GM23338 (cell line): Measurements from ENCODE around the gene KDSR. TPM values are rescaled to one million over a fixed set of nuclear protein-coding genes. Genes with fewer than 3 reads are reported as not detected.

Experiments used
- ATAC-seq: fragments of 200-7000 bp; cut with Tn5 transposase; 3 replicates; pipeline ENCODE4 v1.9.1; 2020
- DNase-seq: peaks from one replicate; pipeline ENCODE4 v3.0.0-alpha.2; 2015; ENCODE audit warnings: low spot score
- H2AFZ ChIP-seq: fragments of 200-600 bp; sonication (generic); 2 replicates; pipeline ENCODE4 v1.8.0; 2016; ENCODE audit warnings: antibody characterized with exemption, mild to moderate bottlenecking, moderate library complexity
- H3F3A ChIP-seq: fragments of 200-600 bp; sonication (generic); replicated peaks from 2 replicates; pipeline ENCODE4 v1.8.0; 2017; ENCODE audit warnings: antibody characterized with exemption, mixed run types, low read depth
- H3K27ac ChIP-seq: fragments of 200-600 bp; sonication (generic); 2 replicates; pipeline ENCODE4 v1.6.1; 2016; ENCODE audit warnings: low read depth
- H3K27me3 ChIP-seq: fragments of 200-600 bp; sonication (generic); 2 replicates; pipeline ENCODE4 v1.8.0; 2016; ENCODE audit warnings: mild to moderate bottlenecking, mixed run types, moderate library complexity; ENCODE audit not compliant: insufficient read depth
- H3K36me3 ChIP-seq: fragments of 200-600 bp; sonication (generic); 2 replicates; pipeline ENCODE4 v1.8.0; 2016; ENCODE audit warnings: mild to moderate bottlenecking; ENCODE audit not compliant: insufficient read depth
- H3K4me1 ChIP-seq: fragments of 200-600 bp; sonication (generic); 2 replicates; pipeline ENCODE4 v1.8.0; 2016; ENCODE audit warnings: mild to moderate bottlenecking, moderate library complexity; ENCODE audit not compliant: insufficient read depth
- H3K4me2 ChIP-seq: fragments of 200-600 bp; sonication (generic); 2 replicates; pipeline ENCODE4 v1.7.1; 2017; ENCODE audit warnings: mixed run types
- H3K4me3 ChIP-seq: fragments of 200-600 bp; sonication (generic); 2 replicates; pipeline ENCODE4 v1.6.1; 2016; ENCODE audit warnings: mixed run types
- H3K79me2 ChIP-seq: fragments of 200-600 bp; sonication (generic); replicated peaks from 2 replicates; pipeline ENCODE4 v1.8.0; 2017; ENCODE audit warnings: mild to moderate bottlenecking; ENCODE audit not compliant: insufficient read depth
- H3K9me2 ChIP-seq: fragments of 200-600 bp; sonication (generic); 2 replicates; pipeline ENCODE4 v1.8.0; 2017; ENCODE audit not compliant: insufficient read depth
- H4K20me1 ChIP-seq: fragments of 200-600 bp; sonication (generic); replicated peaks from 2 replicates; pipeline ENCODE4 v1.8.0; 2017; ENCODE audit warnings: mild to moderate bottlenecking; ENCODE audit not compliant: insufficient read depth
- H3K27ac Mint-ChIP-seq: 2 replicates; pipeline ENCODE4 v1.8.0; 2020; ENCODE audit warnings: inconsistent platforms, mild to moderate bottlenecking, moderate library complexity, mixed read lengths
- H3K27me3 Mint-ChIP-seq: 3 replicates; pipeline ENCODE4 v1.8.0; 2022; ENCODE audit warnings: low read depth, mild to moderate bottlenecking, moderate library complexity, mixed read lengths, inconsistent platforms; ENCODE audit not compliant: insufficient read depth, poor library complexity
- H3K36me3 Mint-ChIP-seq: 3 replicates; pipeline ENCODE4 v1.8.0; 2021; ENCODE audit warnings: low read depth, mild to moderate bottlenecking, inconsistent platforms, moderate library complexity, mixed read lengths
- H3K4me1 Mint-ChIP-seq: 3 replicates; pipeline ENCODE4 v1.8.0; 2020; ENCODE audit warnings: mild to moderate bottlenecking, inconsistent platforms, mixed read lengths
- H3K4me3 Mint-ChIP-seq: 3 replicates; pipeline ENCODE4 v1.8.0; 2021; ENCODE audit warnings: moderate library complexity, mild to moderate bottlenecking, inconsistent platforms, mixed read lengths
- H3K9me3 Mint-ChIP-seq: 3 replicates; pipeline ENCODE4 v1.8.0; 2020; ENCODE audit warnings: moderate library complexity, mild to moderate bottlenecking, inconsistent platforms, mixed read lengths
- CREB1 ChIP-seq: fragments of 250-450 bp; sonication (Bioruptor Pico); IDR thresholded peaks from 2 replicates; pipeline ENCODE4 v1.5.0; 2020; ENCODE audit warnings: low read depth, mild to moderate bottlenecking, moderate library complexity
- EZH2 ChIP-seq: fragments of 200-600 bp; sonication (generic); IDR thresholded peaks from one replicate; pipeline ENCODE4 v1.8.0; 2017; ENCODE audit warnings: antibody characterized with exemption, mild to moderate bottlenecking, low read depth; ENCODE audit not compliant: unreplicated experiment
- EZH2phosphoT487 ChIP-seq: fragments of 200-600 bp; sonication (generic); IDR thresholded peaks from one replicate; pipeline ENCODE4 v1.8.1; 2018; ENCODE audit warnings: antibody characterized with exemption; ENCODE audit not compliant: unreplicated experiment
- JUNB ChIP-seq: IDR thresholded peaks from one replicate; pipeline ENCODE4 v1.6.1; 2016; ENCODE audit warnings: antibody characterized with exemption; ENCODE audit not compliant: unreplicated experiment
- NANOG ChIP-seq: IDR thresholded peaks from 2 replicates; pipeline ENCODE4 v1.6.1; 2016; ENCODE audit warnings: antibody characterized with exemption, borderline replicate concordance
- POLR2AphosphoS5 ChIP-seq: IDR thresholded peaks from 2 replicates; pipeline ENCODE4 v1.6.1; 2016; ENCODE audit warnings: antibody characterized with exemption, low read depth
- STAT1 ChIP-seq: IDR thresholded peaks from one replicate; pipeline ENCODE4 v1.6.1; 2016; ENCODE audit warnings: antibody characterized with exemption; ENCODE audit not compliant: unreplicated experiment
- ZNF114 ChIP-seq: fragments of 250-450 bp; sonication (Bioruptor Pico); IDR thresholded peaks from 2 replicates; pipeline ENCODE4 v1.5.0; 2020; ENCODE audit warnings: mild to moderate bottlenecking, moderate library complexity
- ZNF331 ChIP-seq: fragments of 250-450 bp; sonication (Bioruptor Pico); IDR thresholded peaks from 2 replicates; pipeline ENCODE4 v1.5.0; 2020; ENCODE audit warnings: low read depth, mild to moderate bottlenecking, moderate library complexity
- polyA plus RNA-seq: library from polyadenylated mRNA; unstranded; fragments of >200 nt; fragmentation: Nextera tagmentation; extraction: Ambion mirVana; gene quantifications from 2 replicates; pipeline ENCODE4 v1.2.1, GENCODE V29; 2016
- total RNA-seq: library from RNA; depleted of rRNA; stranded (reverse); fragments of >200 nt; shearing (Covaris generic); gene quantifications from 2 replicates; pipeline ENCODE4 v1.2.3, GENCODE V29; 2014
- TF ChIP-seq, protein P1 (sequence below): IDR thresholded peaks from one replicate; pipeline ENCODE4 v1.6.1; 2018; ENCODE audit warnings: antibody characterized with exemption; ENCODE audit not compliant: unreplicated experiment
- TF ChIP-seq, protein P2 (sequence below): IDR thresholded peaks from 2 replicates; pipeline ENCODE4 v1.6.1; 2016; ENCODE audit warnings: antibody characterized with exemption
- TF ChIP-seq, protein P3 (sequence below): fragments of 250-450 bp; sonication (Bioruptor Pico); IDR thresholded peaks from 2 replicates; pipeline ENCODE4 v1.5.0; 2020; ENCODE audit warnings: mild to moderate bottlenecking, moderate library complexity
- TF ChIP-seq, protein P4 (sequence below), 2 experiments: fragments of 200-600 bp in 1 of 2; sonication (generic) in 1 of 2; conservative IDR thresholded peaks; 2 replicates each; pipeline versions ENCODE4 v1.5.1 to v1.6.1; 2016 to 2017; ENCODE audit warnings: antibody characterized with exemption in 2 of 2, low read depth in 2 of 2, mild to moderate bottlenecking in 2 of 2, moderate library complexity in 1 of 2

Gene KDSR
- total and polyA plus RNA-seq, 2 experiments from 2014 or later: 23.7 to 36.3 TPM

DNA sequence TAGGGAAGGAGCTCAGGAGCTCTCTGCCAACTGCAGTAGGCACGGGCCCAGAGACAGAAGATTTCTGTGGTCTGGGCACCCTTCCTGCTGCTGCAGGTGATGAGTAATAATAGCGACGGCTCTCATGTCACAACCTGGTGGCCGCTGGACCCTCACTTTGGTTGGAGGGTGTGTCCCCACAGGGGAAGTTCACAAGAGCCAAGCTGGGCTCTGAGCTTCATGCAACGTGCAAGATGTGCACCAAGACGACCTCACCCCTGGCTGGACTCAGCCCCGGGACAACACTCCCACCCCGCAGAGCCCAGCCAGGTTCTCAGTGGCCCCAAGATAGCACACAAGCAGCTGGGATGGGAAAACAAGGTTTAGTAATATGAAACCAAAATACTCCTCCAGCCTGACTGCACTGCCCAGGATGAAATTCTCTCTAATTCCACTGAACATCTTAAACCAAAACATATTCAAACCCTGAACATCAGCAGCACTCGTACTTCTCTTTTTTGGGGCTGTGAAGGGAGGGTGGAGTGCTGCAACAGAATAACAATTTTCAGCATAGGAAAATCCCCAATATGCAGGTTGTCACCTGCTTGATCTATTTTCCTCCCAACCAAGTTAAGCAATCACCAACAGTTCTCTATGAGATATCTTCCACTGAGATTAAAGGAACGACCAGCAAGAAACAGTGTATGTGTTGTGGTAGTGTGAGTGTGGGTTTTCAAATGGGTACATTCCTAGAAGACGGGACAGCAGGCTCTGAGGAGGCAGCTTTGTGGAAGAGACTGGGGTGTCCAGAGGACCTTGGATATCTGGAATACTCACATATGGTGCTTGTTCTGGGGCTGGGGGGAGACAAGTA is 73.9 kb downstream of the KDSR start:
- Histone ChIP-seq H3K27me3 (no peaks in the 10 kb centered on the region), H3K4me1 (peaks cover 7% of the 10 kb centered on the region), H3K4me2 (no peak overlapping the region), H3F3A (no peaks in the 10 kb centered on the region), H3K27ac (no peak overlapping the region), H4K20me1 (no peaks in the 10 kb centered on the region), H2AFZ (no peak overlapping the region), H3K79me2 (no peaks in the 10 kb centered on the region), H3K36me3 (no peaks in the 10 kb centered on the region), H3K9me2 (peaks cover 10% of the 10 kb centered on the region), H3K4me3 (no peak overlapping the region)
- H3K27ac Mint-ChIP-seq: no peak overlapping the region
- H3K4me3 Mint-ChIP-seq: no peak overlapping the region
- TF ChIP-seq POLR2AphosphoS5: no peak
- TF ChIP-seq, protein P1, sequence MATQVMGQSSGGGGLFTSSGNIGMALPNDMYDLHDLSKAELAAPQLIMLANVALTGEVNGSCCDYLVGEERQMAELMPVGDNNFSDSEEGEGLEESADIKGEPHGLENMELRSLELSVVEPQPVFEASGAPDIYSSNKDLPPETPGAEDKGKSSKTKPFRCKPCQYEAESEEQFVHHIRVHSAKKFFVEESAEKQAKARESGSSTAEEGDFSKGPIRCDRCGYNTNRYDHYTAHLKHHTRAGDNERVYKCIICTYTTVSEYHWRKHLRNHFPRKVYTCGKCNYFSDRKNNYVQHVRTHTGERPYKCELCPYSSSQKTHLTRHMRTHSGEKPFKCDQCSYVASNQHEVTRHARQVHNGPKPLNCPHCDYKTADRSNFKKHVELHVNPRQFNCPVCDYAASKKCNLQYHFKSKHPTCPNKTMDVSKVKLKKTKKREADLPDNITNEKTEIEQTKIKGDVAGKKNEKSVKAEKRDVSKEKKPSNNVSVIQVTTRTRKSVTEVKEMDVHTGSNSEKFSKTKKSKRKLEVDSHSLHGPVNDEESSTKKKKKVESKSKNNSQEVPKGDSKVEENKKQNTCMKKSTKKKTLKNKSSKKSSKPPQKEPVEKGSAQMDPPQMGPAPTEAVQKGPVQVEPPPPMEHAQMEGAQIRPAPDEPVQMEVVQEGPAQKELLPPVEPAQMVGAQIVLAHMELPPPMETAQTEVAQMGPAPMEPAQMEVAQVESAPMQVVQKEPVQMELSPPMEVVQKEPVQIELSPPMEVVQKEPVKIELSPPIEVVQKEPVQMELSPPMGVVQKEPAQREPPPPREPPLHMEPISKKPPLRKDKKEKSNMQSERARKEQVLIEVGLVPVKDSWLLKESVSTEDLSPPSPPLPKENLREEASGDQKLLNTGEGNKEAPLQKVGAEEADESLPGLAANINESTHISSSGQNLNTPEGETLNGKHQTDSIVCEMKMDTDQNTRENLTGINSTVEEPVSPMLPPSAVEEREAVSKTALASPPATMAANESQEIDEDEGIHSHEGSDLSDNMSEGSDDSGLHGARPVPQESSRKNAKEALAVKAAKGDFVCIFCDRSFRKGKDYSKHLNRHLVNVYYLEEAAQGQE: no peak
- TF ChIP-seq, protein P2, sequence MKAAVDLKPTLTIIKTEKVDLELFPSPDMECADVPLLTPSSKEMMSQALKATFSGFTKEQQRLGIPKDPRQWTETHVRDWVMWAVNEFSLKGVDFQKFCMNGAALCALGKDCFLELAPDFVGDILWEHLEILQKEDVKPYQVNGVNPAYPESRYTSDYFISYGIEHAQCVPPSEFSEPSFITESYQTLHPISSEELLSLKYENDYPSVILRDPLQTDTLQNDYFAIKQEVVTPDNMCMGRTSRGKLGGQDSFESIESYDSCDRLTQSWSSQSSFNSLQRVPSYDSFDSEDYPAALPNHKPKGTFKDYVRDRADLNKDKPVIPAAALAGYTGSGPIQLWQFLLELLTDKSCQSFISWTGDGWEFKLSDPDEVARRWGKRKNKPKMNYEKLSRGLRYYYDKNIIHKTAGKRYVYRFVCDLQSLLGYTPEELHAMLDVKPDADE: no peak
- no peak for TF ChIP-seq EZH2phosphoT487
- no peak for TF ChIP-seq EZH2
- no peak for TF ChIP-seq CREB1 (CRISPR knock-in tag)
- TF ChIP-seq ZNF331 (CRISPR knock-in tag): no peak
- no peak for TF ChIP-seq JUNB
- TF ChIP-seq ZNF114 (CRISPR knock-in tag): no peak
- TF ChIP-seq, protein P3, sequence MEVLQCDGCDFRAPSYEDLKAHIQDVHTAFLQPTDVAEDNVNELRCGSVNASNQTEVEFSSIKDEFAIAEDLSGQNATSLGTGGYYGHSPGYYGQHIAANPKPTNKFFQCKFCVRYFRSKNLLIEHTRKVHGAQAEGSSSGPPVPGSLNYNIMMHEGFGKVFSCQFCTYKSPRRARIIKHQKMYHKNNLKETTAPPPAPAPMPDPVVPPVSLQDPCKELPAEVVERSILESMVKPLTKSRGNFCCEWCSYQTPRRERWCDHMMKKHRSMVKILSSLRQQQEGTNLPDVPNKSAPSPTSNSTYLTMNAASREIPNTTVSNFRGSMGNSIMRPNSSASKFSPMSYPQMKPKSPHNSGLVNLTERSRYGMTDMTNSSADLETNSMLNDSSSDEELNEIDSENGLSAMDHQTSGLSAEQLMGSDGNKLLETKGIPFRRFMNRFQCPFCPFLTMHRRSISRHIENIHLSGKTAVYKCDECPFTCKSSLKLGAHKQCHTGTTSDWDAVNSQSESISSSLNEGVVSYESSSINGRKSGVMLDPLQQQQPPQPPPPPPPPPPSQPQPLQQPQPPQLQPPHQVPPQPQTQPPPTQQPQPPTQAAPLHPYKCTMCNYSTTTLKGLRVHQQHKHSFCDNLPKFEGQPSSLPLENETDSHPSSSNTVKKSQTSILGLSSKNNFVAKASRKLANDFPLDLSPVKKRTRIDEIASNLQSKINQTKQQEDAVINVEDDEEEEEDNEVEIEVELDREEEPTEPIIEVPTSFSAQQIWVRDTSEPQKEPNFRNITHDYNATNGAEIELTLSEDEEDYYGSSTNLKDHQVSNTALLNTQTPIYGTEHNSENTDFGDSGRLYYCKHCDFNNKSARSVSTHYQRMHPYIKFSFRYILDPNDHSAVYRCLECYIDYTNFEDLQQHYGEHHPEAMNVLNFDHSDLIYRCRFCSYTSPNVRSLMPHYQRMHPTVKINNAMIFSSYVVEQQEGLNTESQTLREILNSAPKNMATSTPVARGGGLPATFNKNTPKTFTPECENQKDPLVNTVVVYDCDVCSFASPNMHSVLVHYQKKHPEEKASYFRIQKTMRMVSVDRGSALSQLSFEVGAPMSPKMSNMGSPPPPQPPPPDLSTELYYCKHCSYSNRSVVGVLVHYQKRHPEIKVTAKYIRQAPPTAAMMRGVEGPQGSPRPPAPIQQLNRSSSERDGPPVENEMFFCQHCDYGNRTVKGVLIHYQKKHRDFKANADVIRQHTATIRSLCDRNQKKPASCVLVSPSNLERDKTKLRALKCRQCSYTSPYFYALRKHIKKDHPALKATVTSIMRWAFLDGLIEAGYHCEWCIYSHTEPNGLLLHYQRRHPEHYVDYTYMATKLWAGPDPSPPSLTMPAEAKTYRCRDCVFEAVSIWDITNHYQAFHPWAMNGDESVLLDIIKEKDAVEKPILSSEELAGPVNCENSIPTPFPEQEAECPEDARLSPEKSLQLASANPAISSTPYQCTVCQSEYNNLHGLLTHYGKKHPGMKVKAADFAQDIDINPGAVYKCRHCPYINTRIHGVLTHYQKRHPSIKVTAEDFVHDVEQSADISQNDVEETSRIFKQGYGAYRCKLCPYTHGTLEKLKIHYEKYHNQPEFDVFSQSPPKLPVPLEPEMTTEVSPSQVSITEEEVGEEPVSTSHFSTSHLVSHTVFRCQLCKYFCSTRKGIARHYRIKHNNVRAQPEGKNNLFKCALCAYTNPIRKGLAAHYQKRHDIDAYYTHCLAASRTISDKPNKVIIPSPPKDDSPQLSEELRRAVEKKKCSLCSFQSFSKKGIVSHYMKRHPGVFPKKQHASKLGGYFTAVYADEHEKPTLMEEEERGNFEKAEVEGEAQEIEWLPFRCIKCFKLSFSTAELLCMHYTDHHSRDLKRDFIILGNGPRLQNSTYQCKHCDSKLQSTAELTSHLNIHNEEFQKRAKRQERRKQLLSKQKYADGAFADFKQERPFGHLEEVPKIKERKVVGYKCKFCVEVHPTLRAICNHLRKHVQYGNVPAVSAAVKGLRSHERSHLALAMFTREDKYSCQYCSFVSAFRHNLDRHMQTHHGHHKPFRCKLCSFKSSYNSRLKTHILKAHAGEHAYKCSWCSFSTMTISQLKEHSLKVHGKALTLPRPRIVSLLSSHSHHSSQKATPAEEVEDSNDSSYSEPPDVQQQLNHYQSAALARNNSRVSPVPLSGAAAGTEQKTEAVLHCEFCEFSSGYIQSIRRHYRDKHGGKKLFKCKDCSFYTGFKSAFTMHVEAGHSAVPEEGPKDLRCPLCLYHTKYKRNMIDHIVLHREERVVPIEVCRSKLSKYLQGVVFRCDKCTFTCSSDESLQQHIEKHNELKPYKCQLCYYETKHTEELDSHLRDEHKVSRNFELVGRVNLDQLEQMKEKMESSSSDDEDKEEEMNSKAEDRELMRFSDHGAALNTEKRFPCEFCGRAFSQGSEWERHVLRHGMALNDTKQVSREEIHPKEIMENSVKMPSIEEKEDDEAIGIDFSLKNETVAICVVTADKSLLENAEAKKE (CRISPR knock-in tag): no peak
- TF ChIP-seq, protein P4, sequence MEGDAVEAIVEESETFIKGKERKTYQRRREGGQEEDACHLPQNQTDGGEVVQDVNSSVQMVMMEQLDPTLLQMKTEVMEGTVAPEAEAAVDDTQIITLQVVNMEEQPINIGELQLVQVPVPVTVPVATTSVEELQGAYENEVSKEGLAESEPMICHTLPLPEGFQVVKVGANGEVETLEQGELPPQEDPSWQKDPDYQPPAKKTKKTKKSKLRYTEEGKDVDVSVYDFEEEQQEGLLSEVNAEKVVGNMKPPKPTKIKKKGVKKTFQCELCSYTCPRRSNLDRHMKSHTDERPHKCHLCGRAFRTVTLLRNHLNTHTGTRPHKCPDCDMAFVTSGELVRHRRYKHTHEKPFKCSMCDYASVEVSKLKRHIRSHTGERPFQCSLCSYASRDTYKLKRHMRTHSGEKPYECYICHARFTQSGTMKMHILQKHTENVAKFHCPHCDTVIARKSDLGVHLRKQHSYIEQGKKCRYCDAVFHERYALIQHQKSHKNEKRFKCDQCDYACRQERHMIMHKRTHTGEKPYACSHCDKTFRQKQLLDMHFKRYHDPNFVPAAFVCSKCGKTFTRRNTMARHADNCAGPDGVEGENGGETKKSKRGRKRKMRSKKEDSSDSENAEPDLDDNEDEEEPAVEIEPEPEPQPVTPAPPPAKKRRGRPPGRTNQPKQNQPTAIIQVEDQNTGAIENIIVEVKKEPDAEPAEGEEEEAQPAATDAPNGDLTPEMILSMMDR (conservative IDR thresholded peaks at IDR 0.05; ENCODE audit: low read depth in 2 of 2): no peak
- no peak for TF ChIP-seq STAT1
- no peak for TF ChIP-seq NANOG
- peaks cover under 1% of the 10 kb centered on the region for H3K27me3 Mint-ChIP-seq
- H3K4me1 Mint-ChIP-seq: peaks cover 22% of the 10 kb centered on the region
- no peaks in the 10 kb centered on the region for H3K36me3 Mint-ChIP-seq
- H3K9me3 Mint-ChIP-seq: no peaks in the 10 kb centered on the region
- DNase-seq: no peak
- no peak for ATAC-seq
